Astrocyte (in vitro differentiated cells and primary cell): ENCODE measurements around the gene PYGM. TPM values are rescaled to one million over a fixed set of nuclear protein-coding genes. Genes with fewer than 3 reads are reported as not detected.
A peak's percentile ranks its signal among the peaks of the same experiment; 100 is the strongest.

Source experiments
- DNase-seq: peaks from one replicate; pipeline ENCODE4 v3.0.0-alpha.2; 2010; ENCODE audit warnings: low read depth
- FAIRE-seq: peaks from 2 replicates; lab custom pipeline; 2011; peaks lifted over from hg19 to GRCh38; lab: Jason Lieb, UNC
- H2AFZ ChIP-seq: 2 replicates; pipeline ENCODE4 v1.6.0; 2012; ENCODE audit warnings: low read depth, low read length, inconsistent platforms
- H3K27ac ChIP-seq: 2 replicates; pipeline ENCODE4 v1.5.1; 2011; ENCODE audit warnings: low read depth, low read length, inconsistent platforms
- H3K27me3 ChIP-seq: 2 replicates; pipeline ENCODE4 v1.6.0; 2011; ENCODE audit warnings: low read length, inconsistent platforms; ENCODE audit not compliant: insufficient read depth
- H3K36me3 ChIP-seq: 2 replicates; pipeline ENCODE4 v1.5.1; 2011; ENCODE audit warnings: low read length, inconsistent platforms; ENCODE audit not compliant: insufficient read depth
- H3K4me1 ChIP-seq: 2 replicates; pipeline ENCODE4 v1.5.1; 2011; ENCODE audit warnings: low read length, inconsistent platforms; ENCODE audit not compliant: insufficient read depth
- H3K4me2 ChIP-seq: 2 replicates; pipeline ENCODE4 v1.6.0; 2012; ENCODE audit warnings: low read length, inconsistent platforms
- H3K4me3 ChIP-seq: 2 replicates; pipeline ENCODE4 v1.5.1; 2011; ENCODE audit warnings: low read depth, mild to moderate bottlenecking, low read length, inconsistent platforms; ENCODE audit not compliant: insufficient read depth
- H3K79me2 ChIP-seq: 2 replicates; pipeline ENCODE4 v1.6.0; 2012; ENCODE audit warnings: mild to moderate bottlenecking, low read length, inconsistent platforms; ENCODE audit not compliant: insufficient read depth
- H3K9ac ChIP-seq: 2 replicates; pipeline ENCODE4 v1.6.0; 2012; ENCODE audit warnings: mild to moderate bottlenecking, low read length, inconsistent platforms
- H3K9me3 ChIP-seq: 2 replicates; pipeline ENCODE4 v1.5.1; 2012; ENCODE audit warnings: low read depth, mild to moderate bottlenecking, low read length, inconsistent platforms; ENCODE audit not compliant: insufficient read depth
- H4K20me1 ChIP-seq: 2 replicates; pipeline ENCODE4 v1.6.0; 2012; ENCODE audit warnings: low read length, inconsistent platforms; ENCODE audit not compliant: insufficient read depth
- H3K27ac Mint-ChIP-seq: one replicate; pipeline ENCODE4 v1.8.0; 2021; ENCODE audit warnings: mild to moderate bottlenecking, mixed read lengths; ENCODE audit not compliant: unreplicated experiment
- H3K27me3 Mint-ChIP-seq: one replicate; pipeline ENCODE4 v1.8.0; 2021; ENCODE audit warnings: low read depth, mixed read lengths; ENCODE audit not compliant: unreplicated experiment
- H3K36me3 Mint-ChIP-seq: one replicate; pipeline ENCODE4 v1.8.0; 2021; ENCODE audit warnings: low read depth, mixed read lengths; ENCODE audit not compliant: unreplicated experiment
- H3K4me1 Mint-ChIP-seq: one replicate; pipeline ENCODE4 v1.8.0; 2021; ENCODE audit warnings: low read depth, mixed read lengths; ENCODE audit not compliant: unreplicated experiment
- H3K4me3 Mint-ChIP-seq: one replicate; pipeline ENCODE4 v1.8.0; 2021; ENCODE audit warnings: mild to moderate bottlenecking, moderate library complexity, mixed read lengths; ENCODE audit not compliant: unreplicated experiment
- H3K9me3 Mint-ChIP-seq: one replicate; pipeline ENCODE4 v1.8.0; 2021; ENCODE audit warnings: mild to moderate bottlenecking, mixed read lengths; ENCODE audit not compliant: unreplicated experiment
- CTCF ChIP-seq: IDR thresholded peaks from 2 replicates; pipeline ENCODE4 v1.5.1; 2011; ENCODE audit warnings: low read depth, mild to moderate bottlenecking, inconsistent platforms, low read length, moderate library complexity; ENCODE audit not compliant: insufficient read depth
- EZH2 ChIP-seq: IDR thresholded peaks from 2 replicates; pipeline ENCODE4 v1.6.1; 2012; ENCODE audit warnings: mild to moderate bottlenecking, low read length, inconsistent platforms; ENCODE audit not compliant: insufficient read depth
- total RNA-seq: library from RNA; stranded (reverse); gene quantifications from 2 replicates; pipeline ENCODE4 v1.2.1, GENCODE V29; 2021

PYGM gene
- total RNA-seq, 1 donor from 2014 or later = 0.68 TPM

DNA sequence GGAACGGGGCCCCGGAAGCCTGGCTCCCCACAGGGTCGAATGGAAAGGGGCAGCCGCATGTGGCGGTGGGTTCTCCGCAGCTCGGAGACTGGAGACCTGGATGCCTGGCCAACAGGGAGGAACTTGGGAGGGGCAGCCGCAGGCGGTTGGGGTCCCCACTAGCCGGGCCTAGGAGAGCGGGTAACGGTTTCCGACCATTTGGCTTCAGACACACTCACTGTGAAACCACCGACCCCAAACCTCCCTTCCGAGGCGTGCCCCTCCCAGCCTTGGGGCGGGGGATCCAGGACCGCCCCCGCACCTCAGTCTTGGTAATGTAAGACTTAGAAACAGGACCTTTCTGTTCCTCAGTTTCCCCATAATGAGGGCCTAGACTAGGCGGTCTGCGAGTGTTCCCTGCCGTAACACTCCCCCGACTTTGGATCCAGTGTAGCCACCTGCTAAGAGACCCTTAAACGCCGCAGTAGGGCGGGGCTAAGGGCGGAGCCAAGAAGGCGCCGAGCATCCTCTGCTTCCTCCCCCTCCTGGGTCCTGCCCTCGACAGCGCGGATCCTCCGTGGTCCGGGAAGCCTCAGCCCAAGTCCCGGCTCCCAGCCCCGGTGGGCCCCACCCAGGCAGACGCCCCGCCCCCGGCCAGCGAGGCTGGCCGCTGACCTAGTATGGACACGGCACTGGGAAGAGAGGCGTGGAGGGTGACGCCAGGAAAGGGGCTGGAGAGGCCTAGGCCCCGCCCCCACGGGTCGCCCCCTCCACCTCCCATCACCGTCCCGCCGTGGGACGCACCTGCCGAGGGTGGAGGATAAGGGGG lies 14.0 kb downstream of the PYGM start:
- Histone ChIP-seq H3K9me3 (no peaks in the 10 kb centered on the region), H3K79me2 (no peaks in the 10 kb centered on the region), H4K20me1 (peaks cover 5% of the 10 kb centered on the region), H3K4me2 (peak overlapping the region; percentile 81), H3K27ac (no peak overlapping the region), H3K9ac (peak overlapping the region; percentile 46), H3K27me3 (peaks cover 38% of the 10 kb centered on the region), H3K4me1 (peaks cover 24% of the 10 kb centered on the region), H2AFZ (peak overlapping the region; percentile 40), H3K36me3 (no peaks in the 10 kb centered on the region), H3K4me3 (peak overlapping the region; percentile 38)
- peak; percentile 47 for DNase-seq
- Mint-ChIP-seq H3K27me3 (peaks cover 21% of the 10 kb centered on the region), H3K27ac (no peak overlapping the region), H3K4me1 (peaks cover 2% of the 10 kb centered on the region), H3K9me3 (no peaks in the 10 kb centered on the region), H3K4me3 (peak overlapping the region; percentile 82), H3K36me3 (peaks cover 3% of the 10 kb centered on the region)
- TF ChIP-seq CTCF (no peak), EZH2 (peak; percentile 66)
- FAIRE-seq = no peak

GRCh38 chr11:64745189-64745520 lies 14.6 kb downstream of the PYGM start:
- TF ChIP-seq CTCF = no peak
- TF ChIP-seq EZH2 = peak; percentile 89
- H3K4me2 ChIP-seq = peak overlapping the region; percentile 81
- peaks cover 43% of the 10 kb centered on the region for H3K27me3 ChIP-seq
- H3K9me3 ChIP-seq = no peaks in the 10 kb centered on the region
- DNase-seq (no peak), FAIRE-seq (no peak)
- H2AFZ ChIP-seq = peak overlapping the region; percentile 26
- H3K79me2 ChIP-seq = no peaks in the 10 kb centered on the region
- peaks cover 5% of the 10 kb centered on the region for H4K20me1 ChIP-seq
- Mint-ChIP-seq H3K36me3 (peaks cover 3% of the 10 kb centered on the region), H3K9me3 (no peaks in the 10 kb centered on the region), H3K27me3 (peaks cover 27% of the 10 kb centered on the region), H3K27ac (peak overlapping the region; percentile 72), H3K4me3 (peak overlapping the region; percentile 82), H3K4me1 (peaks cover 2% of the 10 kb centered on the region)
- peak overlapping the region; percentile 46 for H3K9ac ChIP-seq
- H3K4me1 ChIP-seq = peaks cover 24% of the 10 kb centered on the region
- H3K4me3 ChIP-seq = peak overlapping the region; percentile 38
- no peak overlapping the region for H3K27ac ChIP-seq
- H3K36me3 ChIP-seq = no peaks in the 10 kb centered on the region
